ENCODE results near the gene PCMTD2. TPM values are rescaled to one million over a fixed set of nuclear protein-coding genes. Genes with fewer than 3 reads are reported as not detected.

Gene PCMTD2
- total and polyA plus RNA-seq, 2 of the 13 experiments (the other 11 are each of a cell fraction or from before 2014, with no cell fraction given): 47.0 to 76.9 TPM

- TF ChIP-seq PBX2 (CRISPR knock-in tag; IDR thresholded peaks at IDR 0.05): no peak
- peak; percentile 98 for TF ChIP-seq ZNF446 (CRISPR knock-in tag; IDR thresholded peaks at IDR 0.05)
- peak; percentile 84 for TF ChIP-seq TSC22D2 (CRISPR knock-in tag; IDR thresholded peaks at IDR 0.05; ENCODE audit: borderline replicate concordance)
- TF ChIP-seq ZNF33A (CRISPR knock-in tag; IDR thresholded peaks at IDR 0.05; ENCODE audit: borderline replicate concordance): no peak
- TF ChIP-seq NR0B2 (CRISPR knock-in tag; IDR thresholded peaks at IDR 0.05): peak; percentile 98
- TF ChIP-seq TEAD2 (CRISPR knock-in tag; IDR thresholded peaks at IDR 0.05): peak; percentile 6; the same call in 1 of the 2 replicates
- no peak; the same call in 1 of the 2 replicates for TF ChIP-seq GPN1 (CRISPR knock-in tag; IDR thresholded peaks at IDR 0.05; ENCODE audit: borderline replicate concordance)
- peak; percentile 15 for TF ChIP-seq STAG1 (CRISPR knock-in tag; IDR thresholded peaks at IDR 0.05)
- peak; percentile 98; the same call in 1 of the 2 replicates for TF ChIP-seq IRF9 (CRISPR knock-in tag; IDR thresholded peaks at IDR 0.05; ENCODE audit: borderline replicate concordance)
- 0 out of 2 replicates have a peak, but pooled peaks have one; percentile 68 for TF ChIP-seq CSRNP1 (CRISPR knock-in tag; IDR thresholded peaks at IDR 0.05)
- TF ChIP-seq ZNF850 (CRISPR knock-in tag; conservative IDR thresholded peaks at IDR 0.05): peak; percentile 87; the same call in 1 of the 2 replicates
- TF ChIP-seq ZBTB10 (CRISPR knock-in tag; IDR thresholded peaks at IDR 0.05; ENCODE audit: borderline replicate concordance): no peak; the same call in 1 of the 2 replicates
- no peak for TF ChIP-seq ATM (IDR thresholded peaks at IDR 0.05; ENCODE audit: borderline replicate concordance)
- TF ChIP-seq ZNF552 (CRISPR knock-in tag; IDR thresholded peaks at IDR 0.05; ENCODE audit: borderline replicate concordance): peak; percentile 99
- no peak for TF ChIP-seq ZNF362 (CRISPR knock-in tag; IDR thresholded peaks at IDR 0.05; ENCODE audit: borderline replicate concordance)
- peak; percentile 50; the same call in 1 of the 2 replicates for TF ChIP-seq PITX1 (CRISPR knock-in tag; IDR thresholded peaks at IDR 0.05)
- no peak for TF ChIP-seq HNRNPH1 (optimal IDR thresholded peaks at IDR 0.05; ENCODE audit: low read depth, low read length)
- peak; percentile 99 for TF ChIP-seq ZNF776 (CRISPR knock-in tag; IDR thresholded peaks at IDR 0.05)
- TF ChIP-seq CREBL2 (CRISPR knock-in tag; IDR thresholded peaks at IDR 0.05; ENCODE audit: borderline replicate concordance): no peak; the same call in 1 of the 2 replicates
These were observed at the start of gene PCMTD2 (continued) for GRCh38 chr20:64255361-64256281.
